ENCODE data around the gene COMT.

DNA sequence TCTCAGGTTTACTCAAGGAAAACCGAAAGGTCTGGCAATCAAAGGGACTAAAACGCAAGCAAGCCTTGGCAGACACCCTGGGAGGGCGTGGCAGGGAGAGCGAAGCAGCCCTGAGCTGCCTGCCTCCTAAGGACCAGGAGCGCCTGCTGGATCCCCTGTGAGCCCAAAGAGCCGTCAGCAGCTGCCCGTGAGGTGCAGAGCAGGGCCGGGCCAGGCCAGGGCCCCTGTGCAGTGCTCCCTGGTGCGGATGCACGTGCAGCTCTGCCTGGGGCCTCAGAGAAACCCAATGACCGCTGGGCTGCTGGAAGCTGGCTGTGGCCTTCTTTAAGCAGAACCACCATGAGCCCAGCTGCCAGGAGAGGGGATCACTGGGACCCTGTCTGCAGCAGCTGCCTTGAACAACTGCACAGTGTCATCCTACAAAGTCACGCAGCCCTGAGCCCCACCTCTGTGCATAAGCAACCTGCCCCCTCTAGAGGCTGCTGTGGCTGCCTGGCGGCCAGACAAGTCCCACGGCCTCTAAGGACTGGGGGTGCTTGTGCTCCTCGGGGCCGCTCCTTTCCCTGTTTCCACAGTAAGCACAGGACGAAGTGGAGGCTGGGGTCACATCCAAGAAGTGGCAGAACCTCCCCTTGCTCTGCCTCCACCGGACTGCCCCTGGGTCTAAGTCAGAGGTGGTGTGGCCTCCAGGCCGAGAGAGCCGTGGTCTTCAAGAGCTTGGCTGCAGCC is 29.1 kb upstream of the COMT start:
- no peak for TF ChIP-seq POLR2A (IDR thresholded peaks at IDR 0.05; ENCODE audit: borderline replicate concordance, extremely low read depth, insufficient read depth, insufficient read length)
- TF ChIP-seq, protein P1, sequence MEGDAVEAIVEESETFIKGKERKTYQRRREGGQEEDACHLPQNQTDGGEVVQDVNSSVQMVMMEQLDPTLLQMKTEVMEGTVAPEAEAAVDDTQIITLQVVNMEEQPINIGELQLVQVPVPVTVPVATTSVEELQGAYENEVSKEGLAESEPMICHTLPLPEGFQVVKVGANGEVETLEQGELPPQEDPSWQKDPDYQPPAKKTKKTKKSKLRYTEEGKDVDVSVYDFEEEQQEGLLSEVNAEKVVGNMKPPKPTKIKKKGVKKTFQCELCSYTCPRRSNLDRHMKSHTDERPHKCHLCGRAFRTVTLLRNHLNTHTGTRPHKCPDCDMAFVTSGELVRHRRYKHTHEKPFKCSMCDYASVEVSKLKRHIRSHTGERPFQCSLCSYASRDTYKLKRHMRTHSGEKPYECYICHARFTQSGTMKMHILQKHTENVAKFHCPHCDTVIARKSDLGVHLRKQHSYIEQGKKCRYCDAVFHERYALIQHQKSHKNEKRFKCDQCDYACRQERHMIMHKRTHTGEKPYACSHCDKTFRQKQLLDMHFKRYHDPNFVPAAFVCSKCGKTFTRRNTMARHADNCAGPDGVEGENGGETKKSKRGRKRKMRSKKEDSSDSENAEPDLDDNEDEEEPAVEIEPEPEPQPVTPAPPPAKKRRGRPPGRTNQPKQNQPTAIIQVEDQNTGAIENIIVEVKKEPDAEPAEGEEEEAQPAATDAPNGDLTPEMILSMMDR (IDR thresholded peaks at IDR 0.05 in 2 of 3, conservative IDR thresholded peaks at IDR 0.05 in 1 of 3; ENCODE audit: borderline replicate concordance in 1 of 3, insufficient read depth in 1 of 3, low read depth in 2 of 3, low read length in 2 of 3): 0 out of 6 replicates have a peak, but pooled peaks of 1 of the 3 experiments have one; percentile 4
- no peak for TF ChIP-seq EZH2 (IDR thresholded peaks at IDR 0.05)
- no peak for TF ChIP-seq EZH2phosphoT487 (IDR thresholded peaks at IDR 0.05; ENCODE audit: borderline replicate concordance)
- no peak for TF ChIP-seq JUND (IDR thresholded peaks at IDR 0.05)
- TF ChIP-seq, protein P2, sequence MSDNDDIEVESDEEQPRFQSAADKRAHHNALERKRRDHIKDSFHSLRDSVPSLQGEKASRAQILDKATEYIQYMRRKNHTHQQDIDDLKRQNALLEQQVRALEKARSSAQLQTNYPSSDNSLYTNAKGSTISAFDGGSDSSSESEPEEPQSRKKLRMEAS (IDR thresholded peaks at IDR 0.05): no peak
